Hepatocyte (in vitro differentiated cells): ENCODE data around the gene TMOD2. TPM values are rescaled to one million over a fixed set of nuclear protein-coding genes. Genes with fewer than 3 reads are reported as not detected.

Experiments used
- DNase-seq: peaks from one replicate; pipeline ENCODE4 v3.0.0-alpha.2; 2016; ENCODE audit warnings: low spot score
- H2AFZ ChIP-seq: fragments of 200-600 bp; sonication (generic); 2 replicates; pipeline ENCODE4 v1.6.0; 2016; ENCODE audit warnings: antibody characterized with exemption, mild to moderate bottlenecking
- H3K27ac ChIP-seq: fragments of 200-600 bp; sonication (generic); 2 replicates; pipeline ENCODE4 v1.5.1; 2016; ENCODE audit warnings: mild to moderate bottlenecking
- H3K27me3 ChIP-seq: fragments of 200-600 bp; sonication (generic); 2 replicates; pipeline ENCODE4 v1.6.1; 2016
- H3K36me3 ChIP-seq: fragments of 200-600 bp; sonication (generic); replicated peaks from 2 replicates; pipeline ENCODE4 v1.5.1; 2016; ENCODE audit warnings: low read depth; ENCODE audit not compliant: insufficient read depth
- H3K4me1 ChIP-seq: fragments of 200-600 bp; sonication (generic); 2 replicates; pipeline ENCODE4 v1.5.1; 2016; ENCODE audit warnings: mild to moderate bottlenecking, moderate library complexity; ENCODE audit not compliant: insufficient read depth
- H3K4me2 ChIP-seq: fragments of 200-600 bp; sonication (generic); 2 replicates; pipeline ENCODE4 v1.6.0; 2016
- H3K4me3 ChIP-seq: fragments of 200-600 bp; sonication (generic); 2 replicates; pipeline ENCODE4 v1.5.1; 2016; ENCODE audit warnings: mild to moderate bottlenecking
- H3K79me2 ChIP-seq: fragments of 200-600 bp; sonication (generic); 2 replicates; pipeline ENCODE4 v1.6.0; 2017; ENCODE audit warnings: mild to moderate bottlenecking
- H3K9me2 ChIP-seq: fragments of 200-600 bp; sonication (generic); replicated peaks from 2 replicates; pipeline ENCODE4 v1.6.0; 2017; ENCODE audit warnings: mild to moderate bottlenecking; ENCODE audit not compliant: insufficient read depth
- H3K9me3 ChIP-seq: fragments of 200-600 bp; sonication (generic); 2 replicates; pipeline ENCODE4 v1.5.1; 2016; ENCODE audit warnings: low read depth, mild to moderate bottlenecking
- H4K20me1 ChIP-seq: fragments of 200-600 bp; sonication (generic); 2 replicates; pipeline ENCODE4 v1.6.0; 2016; ENCODE audit warnings: mild to moderate bottlenecking; ENCODE audit not compliant: insufficient read depth, poor library complexity, severe bottlenecking
- CTCF ChIP-seq: fragments of 200-600 bp; sonication (generic); IDR thresholded peaks from 2 replicates; pipeline ENCODE4 v1.5.1; 2016; ENCODE audit warnings: antibody characterized with exemption, mild to moderate bottlenecking; ENCODE audit not compliant: poor library complexity
- EZH2 ChIP-seq: fragments of 200-600 bp; sonication (generic); IDR thresholded peaks from 2 replicates; pipeline ENCODE4 v1.6.1; 2016; ENCODE audit warnings: antibody characterized with exemption, mild to moderate bottlenecking, borderline replicate concordance
- EZH2phosphoT487 ChIP-seq: fragments of 200-600 bp; sonication (generic); IDR thresholded peaks from one replicate; pipeline ENCODE4 v1.6.1; 2018; ENCODE audit warnings: antibody characterized with exemption, mild to moderate bottlenecking, low read depth, moderate library complexity; ENCODE audit not compliant: unreplicated experiment, severe bottlenecking
- WGBS: methylation state at CpG from one replicate; pipeline ENCODE4 v1.1.6; 2016; ENCODE audit warnings: low lambda C conversion rate; ENCODE audit errors: missing lambda C conversion rate; 5-methylcytosine and 5-hydroxymethylcytosine counted together
- polyA plus RNA-seq: library from polyadenylated mRNA; unstranded; fragments of >200 nt; fragmentation: Nextera tagmentation; extraction: Ambion mirVana; gene quantifications from 2 replicates; pipeline ENCODE4 v1.2.1, GENCODE V29; 2016
- total RNA-seq: library from RNA; depleted of rRNA; stranded (reverse); fragments of >200 nt; gene quantifications from 2 replicates; pipeline ENCODE4 v1.2.3, GENCODE V29; 2014

The TMOD2 gene
- total and polyA plus RNA-seq, 2 experiments from 2014 or later: 1.7 to 2.9 TPM

- H2AFZ ChIP-seq: no peak overlapping the region
- no peak overlapping the region for H3K27ac ChIP-seq
- peaks cover 6% of the 10 kb centered on the region for H3K79me2 ChIP-seq
- H3K9me3 ChIP-seq: no peaks in the 10 kb centered on the region
- no peak for TF ChIP-seq EZH2
- no peak for TF ChIP-seq CTCF
- no peak for TF ChIP-seq EZH2phosphoT487
- peaks cover 67% of the 10 kb centered on the region for H3K27me3 ChIP-seq
- H3K4me3 ChIP-seq: no peak overlapping the region
- no peak overlapping the region for H3K4me2 ChIP-seq
- no peaks in the 10 kb centered on the region for H4K20me1 ChIP-seq
- peaks cover 8% of the 10 kb centered on the region for H3K4me1 ChIP-seq
- H3K36me3 ChIP-seq: no peaks in the 10 kb centered on the region
- H3K9me2 ChIP-seq: no peaks in the 10 kb centered on the region
- DNase-seq: no peak
- 76% methylated on average over 4 of the region's 4 CpGs for WGBS
Observed at GRCh38 chr15:51750186-51750585, 1.2 kb upstream of the TMOD2 start.

- H3K4me1 ChIP-seq: peaks cover 8% of the 10 kb centered on the region
- H3K4me2 ChIP-seq: peak overlapping the region; percentile 93
- no peaks in the 10 kb centered on the region for H3K9me2 ChIP-seq
- H3K9me3 ChIP-seq: no peaks in the 10 kb centered on the region
- no peaks in the 10 kb centered on the region for H3K36me3 ChIP-seq
- H3K79me2 ChIP-seq: peaks cover 6% of the 10 kb centered on the region
- WGBS: 4% methylated on average over 43 of the region's 71 CpGs
- TF ChIP-seq EZH2phosphoT487: no peak
- TF ChIP-seq CTCF: no peak
- TF ChIP-seq EZH2: no peak
- H4K20me1 ChIP-seq: no peaks in the 10 kb centered on the region
- peak overlapping the region; percentile 36 for H2AFZ ChIP-seq
- H3K4me3 ChIP-seq: peak overlapping the region; percentile 95
- no peak overlapping the region for H3K27ac ChIP-seq
- peaks cover 54% of the 10 kb centered on the region for H3K27me3 ChIP-seq
- DNase-seq: peak; percentile 48
Observed at GRCh38 chr15:51751697-51752683, 593 bp downstream of the TMOD2 start.

- Histone ChIP-seq H3K4me1 (peaks cover 8% of the 10 kb centered on the region), H3K9me2 (no peaks in the 10 kb centered on the region), H3K4me2 (peak overlapping the region; percentile 93), H3K9me3 (no peaks in the 10 kb centered on the region), H2AFZ (no peak overlapping the region), H3K79me2 (peaks cover 6% of the 10 kb centered on the region), H3K4me3 (no peak overlapping the region), H3K27me3 (peaks cover 54% of the 10 kb centered on the region), H3K36me3 (no peaks in the 10 kb centered on the region), H3K27ac (no peak overlapping the region), H4K20me1 (no peaks in the 10 kb centered on the region)
- DNase-seq: no peak
- WGBS: 85% methylated on average over 5 of the region's 5 CpGs
- TF ChIP-seq EZH2phosphoT487: no peak
- TF ChIP-seq CTCF: no peak
- no peak for TF ChIP-seq EZH2
Observed at GRCh38 chr15:51752888-51753287, 1.5 kb downstream of the TMOD2 start.
